Ovary (tissue), 3 donors: ENCODE results near the gene THEMIS2.

Experiments
- CTCF ChIP-seq, 3 donors: fragments of 450-650 bp in 2 of 3; fragments of 200-600 bp in 1 of 3; IDR thresholded peaks; one replicate each; pipeline versions ENCODE4 v1.5.1 to v1.8.0; 2016 to 2022; ENCODE audit warnings: antibody characterized with exemption in 3 of 3, mild to moderate bottlenecking in 1 of 3
- EP300 ChIP-seq: sonication (generic); formaldehyde crosslinking; IDR thresholded peaks from one replicate; pipeline ENCODE4 v1.6.1; 2017; ENCODE audit warnings: antibody characterized with exemption
- POLR2A ChIP-seq: fragments of 450-650 bp; IDR thresholded peaks from one replicate; pipeline ENCODE4 v1.6.1; 2017; ENCODE audit warnings: antibody characterized with exemption, mild to moderate bottlenecking, moderate library complexity
- donor health status: DM: no; HTN: no; CAD: no.

DNA sequence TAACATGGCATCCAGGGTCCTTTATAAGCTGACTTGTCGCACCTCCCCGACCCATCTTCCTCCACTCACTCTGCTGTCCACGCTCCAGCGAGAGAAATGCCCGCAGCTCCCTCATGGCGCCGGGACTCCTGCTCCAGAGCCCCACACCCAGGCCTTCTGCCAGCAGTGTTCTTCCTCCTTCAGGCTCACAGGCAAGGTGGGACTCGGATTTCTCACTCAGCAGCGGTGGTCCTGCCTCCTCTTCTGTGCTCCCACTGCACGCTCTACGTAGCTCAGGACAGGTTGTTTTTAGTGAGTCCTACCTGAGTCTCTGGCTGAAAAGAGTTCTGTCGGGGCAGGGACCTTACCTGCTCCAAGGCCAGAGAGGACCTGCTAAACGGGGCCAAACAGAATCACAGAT, 11.2 kb downstream of the THEMIS2 start:
- TF ChIP-seq POLR2A = no peak
- no peak for TF ChIP-seq CTCF (IDR thresholded peaks at IDR 0.05)
- no peak for TF ChIP-seq EP300
